Measurements from ENCODE around the gene AK1.
A peak's percentile ranks its signal among the peaks of the same experiment; 100 is the strongest.

GRCh38 chr9:127847178-127847510 lies 30.3 kb downstream of the AK1 start:
- TF ChIP-seq POLR2A (IDR thresholded peaks at IDR 0.05) (no peak), CTCF (IDR thresholded peaks at IDR 0.05) (peak in 1 of 6 experiments; percentile 10)

All from adrenal gland (tissue), 5 donors.